ENCODE data around the gene IQCB1.
"Not testable (repeated sequence)": the region's sequence is repeated elsewhere in the genome, so short reads cannot be mapped to it uniquely, and the experiment has no call there.

IQCB1 gene

GRCh38 chr3:121834671-121835464 lies at the start of gene IQCB1, which contains the start of gene EAF2:
Gene IQCB1 (minus strand): TSS chr3:121835060. CDS start chr3:121828960, 6,100 bp downstream.
Gene EAF2 (plus strand): TSS chr3:121835209. CDS start chr3:121835286, 77 bp downstream.
- peaks cover 0 to 8% (median 2%) of the 10 kb centered on the region in 5 donors for H3K36me3 ChIP-seq (ENCODE audit: control insufficient read depth in 5 of 5, insufficient read depth in 5 of 5, low read length in 5 of 5)
- peak within 1 kb of the TSS; percentile 87 to 96 (median 92) for H3K4me3 ChIP-seq (ENCODE audit: low read depth in 1 of 5, low read length in 5 of 5)
- H3K9ac ChIP-seq (ENCODE audit: low read length in 5 of 5), result peak within 1 kb of the TSS; percentile 92 to 98 (median 97)
- H3K27me3 ChIP-seq (ENCODE audit: control insufficient read depth in 5 of 5, insufficient read depth in 4 of 5, low read length in 5 of 5), result no peaks in the 10 kb centered on the region
- H3K9me3 ChIP-seq (ENCODE audit: control insufficient read depth in 5 of 5, low read length in 5 of 5), result no peaks in the 10 kb centered on the region
- peak within 1 kb of the TSS; percentile 78 for H3K27ac ChIP-seq (ENCODE audit: low read depth, low read length)
- H3K4me1 ChIP-seq (ENCODE audit: control insufficient read depth in 5 of 5, insufficient read depth in 5 of 5, low read length in 5 of 5), result peaks cover 0 to 23% (median 16%) of the 10 kb centered on the region in 5 donors

DNA sequence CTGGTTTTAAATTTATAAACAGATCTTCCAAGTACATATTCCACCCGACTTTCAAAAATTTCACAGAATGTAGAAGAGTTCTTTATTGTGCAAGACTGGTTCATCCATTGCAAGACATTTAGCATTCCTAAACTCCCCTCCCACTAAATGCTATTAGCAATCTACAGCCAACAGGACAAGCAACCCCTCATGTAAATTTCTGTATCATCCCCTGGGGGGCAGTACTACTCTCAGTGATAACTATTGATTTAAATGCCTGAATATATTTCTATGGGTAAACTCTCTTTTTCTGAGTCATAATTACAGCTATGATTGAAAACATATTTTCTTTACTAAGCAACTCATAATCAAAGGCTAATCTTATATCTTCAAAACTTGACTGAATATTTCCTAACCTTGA lies 48.6 kb upstream of the IQCB1 start:
- Histone ChIP-seq H3K4me1 (ENCODE audit: control insufficient read depth in 5 of 5, insufficient read depth in 5 of 5, low read length in 5 of 5) (no peaks in the 10 kb centered on the region), H3K27me3 (ENCODE audit: control insufficient read depth in 5 of 5, insufficient read depth in 4 of 5, low read length in 5 of 5) (no peaks in the 10 kb centered on the region), H3K9me3 (ENCODE audit: control insufficient read depth in 5 of 5, low read length in 5 of 5) (no peaks in the 10 kb centered on the region)

DNA sequence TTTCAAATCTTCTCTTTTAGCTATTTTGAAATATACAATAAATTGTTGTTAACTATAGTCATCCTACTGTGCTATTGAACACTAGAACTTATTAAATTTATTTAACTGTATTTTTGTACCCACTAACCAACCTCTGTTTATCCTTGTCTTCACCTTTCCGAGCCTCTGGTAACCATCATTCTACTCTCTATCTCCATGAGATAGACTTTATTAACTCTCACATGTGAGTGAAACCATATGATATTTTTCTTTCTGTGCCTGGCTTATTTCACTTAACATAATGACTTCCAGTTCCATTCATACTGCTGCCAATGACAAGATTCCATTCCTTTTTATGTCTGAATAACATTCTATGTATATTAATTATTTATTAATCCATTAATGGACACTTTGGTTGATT lies 43.6 kb upstream of the IQCB1 start:
- Histone ChIP-seq H3K4me3 (ENCODE audit: low read depth in 1 of 5, low read length in 5 of 5) (no peak overlapping the region), H3K9me3 (ENCODE audit: control insufficient read depth in 5 of 5, low read length in 5 of 5) (no peaks in the 10 kb centered on the region), H3K27ac (ENCODE audit: low read depth, low read length) (no peak overlapping the region), H3K4me1 (ENCODE audit: control insufficient read depth in 5 of 5, insufficient read depth in 5 of 5, low read length in 5 of 5) (no peaks in the 10 kb centered on the region), H3K36me3 (ENCODE audit: control insufficient read depth in 5 of 5, insufficient read depth in 5 of 5, low read length in 5 of 5) (no peaks in the 10 kb centered on the region), H3K9ac (ENCODE audit: low read length in 5 of 5) (no peak overlapping the region), H3K27me3 (ENCODE audit: control insufficient read depth in 5 of 5, insufficient read depth in 4 of 5, low read length in 5 of 5) (no peaks in the 10 kb centered on the region)

More for the DNA sequence above, 48.6 kb upstream of the IQCB1 start:
- Histone ChIP-seq H3K9ac (ENCODE audit: low read length in 5 of 5) (no peak overlapping the region), H3K27ac (ENCODE audit: low read depth, low read length) (no peak overlapping the region), H3K36me3 (ENCODE audit: control insufficient read depth in 5 of 5, insufficient read depth in 5 of 5, low read length in 5 of 5) (no peaks in the 10 kb centered on the region), H3K4me3 (ENCODE audit: low read depth in 1 of 5, low read length in 5 of 5) (no peak overlapping the region)

GRCh38 chr3:121871430-121871829 lies 36.6 kb upstream of the IQCB1 start:
- Histone ChIP-seq H3K4me1 (ENCODE audit: control insufficient read depth in 5 of 5, insufficient read depth in 5 of 5, low read length in 5 of 5) (no peaks in the 10 kb centered on the region), H3K27ac (ENCODE audit: low read depth, low read length) (no peak overlapping the region), H3K4me3 (ENCODE audit: low read depth in 1 of 5, low read length in 5 of 5) (no peak overlapping the region), H3K9me3 (ENCODE audit: control insufficient read depth in 5 of 5, low read length in 5 of 5) (no peaks in the 10 kb centered on the region), H3K27me3 (ENCODE audit: control insufficient read depth in 5 of 5, insufficient read depth in 4 of 5, low read length in 5 of 5) (no peaks in the 10 kb centered on the region), H3K9ac (ENCODE audit: low read length in 5 of 5) (no peak overlapping the region), H3K36me3 (ENCODE audit: control insufficient read depth in 5 of 5, insufficient read depth in 5 of 5, low read length in 5 of 5) (peaks cover 0 to 10% (median 0%) of the 10 kb centered on the region in 5 donors)

GRCh38 chr3:121870717-121871116 lies 35.9 kb upstream of the IQCB1 start:
- Histone ChIP-seq H3K36me3 (ENCODE audit: control insufficient read depth in 5 of 5, insufficient read depth in 5 of 5, low read length in 5 of 5) (peaks cover 0 to 10% (median 0%) of the 10 kb centered on the region in 5 donors), H3K4me1 (ENCODE audit: control insufficient read depth in 5 of 5, insufficient read depth in 5 of 5, low read length in 5 of 5) (no peaks in the 10 kb centered on the region), H3K9ac (ENCODE audit: low read length in 5 of 5) (no peak overlapping the region), H3K9me3 (ENCODE audit: control insufficient read depth in 5 of 5, low read length in 5 of 5) (no peaks in the 10 kb centered on the region), H3K4me3 (ENCODE audit: low read depth in 1 of 5, low read length in 5 of 5) (no peak overlapping the region), H3K27ac (ENCODE audit: low read depth, low read length) (no peak overlapping the region), H3K27me3 (ENCODE audit: control insufficient read depth in 5 of 5, insufficient read depth in 4 of 5, low read length in 5 of 5) (no peaks in the 10 kb centered on the region)

- Histone ChIP-seq H3K4me1 (ENCODE audit: control insufficient read depth in 5 of 5, insufficient read depth in 5 of 5, low read length in 5 of 5) (no peaks in the 10 kb centered on the region), H3K9ac (ENCODE audit: low read length in 5 of 5) (no peak overlapping the region), H3K27me3 (ENCODE audit: control insufficient read depth in 5 of 5, insufficient read depth in 4 of 5, low read length in 5 of 5) (no peaks in the 10 kb centered on the region), H3K27ac (ENCODE audit: low read depth, low read length) (no peak overlapping the region), H3K36me3 (ENCODE audit: control insufficient read depth in 5 of 5, insufficient read depth in 5 of 5, low read length in 5 of 5) (peaks cover 0 to 10% (median 0%) of the 10 kb centered on the region in 5 donors), H3K4me3 (ENCODE audit: low read depth in 1 of 5, low read length in 5 of 5) (no peak overlapping the region), H3K9me3 (ENCODE audit: control insufficient read depth in 5 of 5, low read length in 5 of 5) (no peaks in the 10 kb centered on the region)
These were observed 34.9 kb upstream of the IQCB1 start for GRCh38 chr3:121869736-121870135.

- Histone ChIP-seq H3K36me3 (ENCODE audit: control insufficient read depth in 5 of 5, insufficient read depth in 5 of 5, low read length in 5 of 5) (no peaks in the 10 kb centered on the region), H3K9me3 (ENCODE audit: control insufficient read depth in 5 of 5, low read length in 5 of 5) (peaks cover 0 to 5% (median 0%) of the 10 kb centered on the region in 5 donors), H3K27ac (ENCODE audit: low read depth, low read length) (no peak overlapping the region), H3K27me3 (ENCODE audit: control insufficient read depth in 5 of 5, insufficient read depth in 4 of 5, low read length in 5 of 5) (no peaks in the 10 kb centered on the region), H3K9ac (ENCODE audit: low read length in 5 of 5) (no peak overlapping the region), H3K4me3 (ENCODE audit: low read depth in 1 of 5, low read length in 5 of 5) (no peak overlapping the region), H3K4me1 (ENCODE audit: control insufficient read depth in 5 of 5, insufficient read depth in 5 of 5, low read length in 5 of 5) (no peaks in the 10 kb centered on the region)
These were observed 28.9 kb upstream of the IQCB1 start for GRCh38 chr3:121863801-121864200.

DNA sequence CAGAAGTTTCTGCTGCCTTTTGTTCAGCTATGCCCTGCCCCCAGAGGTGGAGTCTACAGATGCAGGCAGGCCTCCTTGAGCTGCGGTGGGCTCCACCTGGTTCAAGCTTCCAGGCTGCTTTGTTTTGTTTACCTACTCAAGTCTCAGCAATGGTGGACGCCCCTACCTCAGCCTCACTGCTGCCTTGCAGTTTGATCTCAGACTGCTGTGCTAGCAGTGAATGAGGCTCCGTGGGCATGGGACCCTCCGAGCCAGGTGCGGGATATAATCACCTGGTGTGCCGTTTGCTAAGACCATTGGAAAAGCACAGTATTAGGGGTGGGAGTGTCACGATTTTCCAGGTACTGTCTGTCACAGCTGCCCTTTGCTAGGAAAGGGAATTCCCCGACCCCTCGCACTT lies 28.4 kb upstream of the IQCB1 start:
- H3K9ac ChIP-seq (ENCODE audit: low read length in 5 of 5); H3K36me3 ChIP-seq (ENCODE audit: control insufficient read depth in 5 of 5, insufficient read depth in 5 of 5, low read length in 5 of 5): not testable (repeated sequence)

DNA sequence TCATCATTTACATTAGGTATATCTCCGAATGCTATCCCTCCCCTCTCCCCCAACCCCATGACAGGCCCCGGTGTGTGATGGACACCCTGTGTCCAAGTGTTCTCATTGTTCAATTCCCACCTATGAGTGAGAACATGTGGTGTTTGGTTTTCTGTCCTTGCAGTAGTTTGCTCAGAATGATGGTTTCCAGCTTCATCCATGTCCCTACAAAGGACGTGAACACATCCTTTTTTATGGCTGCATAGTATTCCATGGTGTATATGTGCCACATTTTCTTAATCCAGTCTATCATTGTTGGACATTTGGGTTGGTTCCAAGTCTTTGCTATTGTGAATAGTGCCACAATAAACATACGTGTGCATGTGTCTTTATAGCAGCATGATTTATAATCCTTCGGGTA lies 22.9 kb upstream of the IQCB1 start:
- H3K27me3 ChIP-seq (ENCODE audit: control insufficient read depth in 5 of 5, insufficient read depth in 4 of 5, low read length in 5 of 5); H3K4me3 ChIP-seq (ENCODE audit: low read depth in 1 of 5, low read length in 5 of 5); H3K36me3 ChIP-seq (ENCODE audit: control insufficient read depth in 5 of 5, insufficient read depth in 5 of 5, low read length in 5 of 5); H3K9ac ChIP-seq (ENCODE audit: low read length in 5 of 5); H3K9me3 ChIP-seq (ENCODE audit: control insufficient read depth in 5 of 5, low read length in 5 of 5); H3K4me1 ChIP-seq (ENCODE audit: control insufficient read depth in 5 of 5, insufficient read depth in 5 of 5, low read length in 5 of 5); H3K27ac ChIP-seq (ENCODE audit: low read depth, low read length): not testable (repeated sequence)

More for the DNA sequence above, 28.4 kb upstream of the IQCB1 start:
- not testable (repeated sequence) for H3K27me3 ChIP-seq (ENCODE audit: control insufficient read depth in 5 of 5, insufficient read depth in 4 of 5, low read length in 5 of 5); H3K4me1 ChIP-seq (ENCODE audit: control insufficient read depth in 5 of 5, insufficient read depth in 5 of 5, low read length in 5 of 5); H3K9me3 ChIP-seq (ENCODE audit: control insufficient read depth in 5 of 5, low read length in 5 of 5); H3K4me3 ChIP-seq (ENCODE audit: low read depth in 1 of 5, low read length in 5 of 5); H3K27ac ChIP-seq (ENCODE audit: low read depth, low read length)

DNA sequence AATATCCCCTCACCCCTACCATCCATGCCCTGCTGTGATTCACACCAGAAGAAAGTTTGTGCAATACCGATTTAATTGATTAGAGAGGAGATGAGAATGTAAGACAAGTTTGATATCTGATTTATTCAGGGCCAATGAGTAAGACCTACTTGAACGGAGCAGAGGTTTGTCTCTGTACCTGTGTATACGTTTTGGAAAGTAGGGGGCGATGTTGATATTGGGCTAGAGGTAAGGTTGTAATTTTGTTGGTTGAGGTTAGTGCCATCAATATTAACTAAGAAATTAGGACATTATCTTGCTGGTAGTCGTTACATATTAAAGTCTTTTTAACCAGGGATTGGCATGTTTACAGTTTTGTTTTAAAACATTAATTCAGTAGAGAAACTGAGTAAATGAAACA lies 20.7 kb upstream of the IQCB1 start:
- H3K9ac ChIP-seq (ENCODE audit: low read length in 5 of 5), result no peak overlapping the region
- H3K4me1 ChIP-seq (ENCODE audit: control insufficient read depth in 5 of 5, insufficient read depth in 5 of 5, low read length in 5 of 5), result no peaks in the 10 kb centered on the region
- H3K36me3 ChIP-seq (ENCODE audit: control insufficient read depth in 5 of 5, insufficient read depth in 5 of 5, low read length in 5 of 5), result no peaks in the 10 kb centered on the region
- no peak overlapping the region for H3K4me3 ChIP-seq (ENCODE audit: low read depth in 1 of 5, low read length in 5 of 5)
- H3K9me3 ChIP-seq (ENCODE audit: control insufficient read depth in 5 of 5, low read length in 5 of 5), result no peaks in the 10 kb centered on the region
- no peak overlapping the region for H3K27ac ChIP-seq (ENCODE audit: low read depth, low read length)
- no peaks in the 10 kb centered on the region for H3K27me3 ChIP-seq (ENCODE audit: control insufficient read depth in 5 of 5, insufficient read depth in 4 of 5, low read length in 5 of 5)
